ENCODE measurements around the gene YPEL4. TPM values are rescaled to one million over a fixed set of nuclear protein-coding genes. Genes with fewer than 3 reads are reported as not detected.

YPEL4 gene
- total RNA-seq, 1 donor from 2014 or later = 1.3 TPM

DNA sequence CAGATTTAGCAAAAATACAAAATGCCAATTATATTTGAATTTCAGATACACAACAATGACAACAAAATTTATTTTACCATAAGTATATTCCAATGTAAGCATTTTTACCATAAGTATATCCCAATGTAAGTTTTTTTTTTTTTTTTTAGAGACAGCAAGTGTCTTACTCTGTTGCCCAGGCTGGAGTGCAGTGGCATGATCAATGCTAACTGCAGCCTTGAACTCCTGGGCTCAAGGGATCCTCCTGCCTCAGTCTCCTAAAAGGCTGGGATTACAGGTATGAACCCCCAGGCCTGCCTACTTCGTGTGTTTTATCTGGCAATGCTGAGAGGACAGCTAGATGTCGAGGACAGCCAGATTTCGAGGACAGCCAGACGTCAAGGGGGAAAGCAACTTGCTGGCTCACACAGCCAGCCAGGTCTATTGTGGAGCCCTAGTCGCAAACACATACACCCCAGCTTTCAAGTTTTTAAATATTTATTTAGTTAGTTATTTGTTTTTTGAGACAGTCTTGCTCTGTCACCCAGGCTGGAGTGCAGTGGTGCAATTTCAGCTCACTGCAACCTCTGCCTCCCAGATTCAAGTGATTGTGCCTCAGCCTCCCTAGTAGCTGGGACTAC, 53.3 kb downstream of the YPEL4 start:
- Mint-ChIP-seq H3K9me3 (no peaks in the 10 kb centered on the region), H3K27ac (no peak overlapping the region), H3K36me3 (peaks cover 3% of the 10 kb centered on the region), H3K27me3 (ENCODE audit: low read depth) (no peaks in the 10 kb centered on the region), H3K4me3 (peak overlapping the region; percentile 23), H3K4me1 (peaks cover 29% of the 10 kb centered on the region)
- TF ChIP-seq, protein P1, sequence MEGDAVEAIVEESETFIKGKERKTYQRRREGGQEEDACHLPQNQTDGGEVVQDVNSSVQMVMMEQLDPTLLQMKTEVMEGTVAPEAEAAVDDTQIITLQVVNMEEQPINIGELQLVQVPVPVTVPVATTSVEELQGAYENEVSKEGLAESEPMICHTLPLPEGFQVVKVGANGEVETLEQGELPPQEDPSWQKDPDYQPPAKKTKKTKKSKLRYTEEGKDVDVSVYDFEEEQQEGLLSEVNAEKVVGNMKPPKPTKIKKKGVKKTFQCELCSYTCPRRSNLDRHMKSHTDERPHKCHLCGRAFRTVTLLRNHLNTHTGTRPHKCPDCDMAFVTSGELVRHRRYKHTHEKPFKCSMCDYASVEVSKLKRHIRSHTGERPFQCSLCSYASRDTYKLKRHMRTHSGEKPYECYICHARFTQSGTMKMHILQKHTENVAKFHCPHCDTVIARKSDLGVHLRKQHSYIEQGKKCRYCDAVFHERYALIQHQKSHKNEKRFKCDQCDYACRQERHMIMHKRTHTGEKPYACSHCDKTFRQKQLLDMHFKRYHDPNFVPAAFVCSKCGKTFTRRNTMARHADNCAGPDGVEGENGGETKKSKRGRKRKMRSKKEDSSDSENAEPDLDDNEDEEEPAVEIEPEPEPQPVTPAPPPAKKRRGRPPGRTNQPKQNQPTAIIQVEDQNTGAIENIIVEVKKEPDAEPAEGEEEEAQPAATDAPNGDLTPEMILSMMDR (IDR thresholded peaks at IDR 0.05; ENCODE audit: unreplicated experiment) = no peak
- no peak for DNase-seq (ENCODE audit: low spot score in 2 of 2, unreplicated experiment in 2 of 2)

Small RNA genes lying within 50 kb of the gene (microRNA-seq; reads per million reads assigned to microRNA genes)
- gene MIR130A = 23,645 reads per million, percentile 98 among the genes with 10 or more reads in this experiment

Other genes starting within 250 kb of the YPEL4 start
- gene SLC43A3, start 222.8 kb downstream of the YPEL4 start, total RNA-seq = 11.8 to 13.3 TPM (median 12.9 TPM) in 3 replicates
- 0.38 to 0.63 TPM (median 0.53 TPM) in 3 replicates for gene RTN4RL2, start 189.4 kb downstream of the YPEL4 start, total RNA-seq
- gene SLC43A1, start 134.2 kb downstream of the YPEL4 start, total RNA-seq = 2.1 to 3.3 TPM (median 2.8 TPM) in 3 replicates
- 41.7 to 46.3 TPM (median 44.0 TPM) in 3 replicates for gene TIMM10, start 119.2 kb downstream of the YPEL4 start, total RNA-seq
- gene SMTNL1, start 112.3 kb downstream of the YPEL4 start, total RNA-seq = not detected in 3 replicates
- gene UBE2L6, start 82.2 kb downstream of the YPEL4 start, total RNA-seq = 35.5 to 41.4 TPM (median 39.2 TPM) in 3 replicates
- gene SERPING1, start 52.2 kb downstream of the YPEL4 start, total RNA-seq = 136 to 154 TPM (median 146 TPM) in 3 replicates
- 18.4 to 19.6 TPM (median 19.5 TPM) in 3 replicates for gene CLP1, start 7.8 kb upstream of the YPEL4 start, total RNA-seq
- 53.9 to 57.1 TPM (median 54.2 TPM) in 3 replicates for gene ZDHHC5, start 18.2 kb upstream of the YPEL4 start, total RNA-seq
- gene MED19, start 62.3 kb upstream of the YPEL4 start, total RNA-seq = 19.3 to 19.7 TPM (median 19.6 TPM) in 3 replicates
- 62.8 to 64.9 TPM (median 63.8 TPM) in 3 replicates for gene TMX2, start 62.7 kb upstream of the YPEL4 start, total RNA-seq
- 152 to 158 TPM (median 156 TPM) in 3 replicates for gene SELENOH, start 91.6 kb upstream of the YPEL4 start, total RNA-seq
- not detected in 3 replicates for gene BTBD18, start 101.9 kb upstream of the YPEL4 start, total RNA-seq
- 234 to 250 TPM (median 238 TPM) in 3 replicates for gene CTNND1, start 111.9 kb upstream of the YPEL4 start, total RNA-seq

Measured in mesothelial cell of epicardium (in vitro differentiated cells).